GM19452 (cell line): ENCODE measurements around the gene ING4.

Source experiments
- ATAC-seq: cut with Tn5 transposase; IDR thresholded peaks from one replicate; pipeline ENCODE4 v1.9.1; 2021; ENCODE audit not compliant: unreplicated experiment

The ING4 gene

GRCh38 chr12:6688543-6688998, 25.7 kb upstream of the ING4 start:
- no peak for ATAC-seq

- no peak for ATAC-seq
Observed at GRCh38 chr12:6685814-6686213, 22.9 kb upstream of the ING4 start.

- ATAC-seq: no peak
Observed at GRCh38 chr12:6684609-6685008, 21.7 kb upstream of the ING4 start.

- no peak for ATAC-seq
Observed at GRCh38 chr12:6676962-6677361, 14.0 kb upstream of the ING4 start.

- ATAC-seq: no peak
Observed at GRCh38 chr12:6672143-6672542, 9.2 kb upstream of the ING4 start.

GRCh38 chr12:6667559-6668210, 4.8 kb upstream of the ING4 start:
- ATAC-seq: no peak

GRCh38 chr12:6666211-6666610, 3.3 kb upstream of the ING4 start:
- no peak for ATAC-seq

- no peak for ATAC-seq
Observed at GRCh38 chr12:6664902-6665301, 2.0 kb upstream of the ING4 start.

- no peak for ATAC-seq
Observed at GRCh38 chr12:6662602-6662905, 365 bp downstream of the ING4 start.

- ATAC-seq: no peak
Observed at GRCh38 chr12:6653987-6654386, 8.9 kb downstream of the ING4 start.

GRCh38 chr12:6653342-6653741, 9.6 kb downstream of the ING4 start:
- ATAC-seq: no peak

- no peak for ATAC-seq
Observed at GRCh38 chr12:6652391-6652790, 10.5 kb downstream of the ING4 start.

GRCh38 chr12:6650832-6651231, 12.1 kb downstream of the ING4 start:
- no peak for ATAC-seq

- ATAC-seq: no peak
Observed at GRCh38 chr12:6647083-6647604, 15.8 kb downstream of the ING4 start, which contains the start of gene ACRBP. Gene ACRBP, minus strand, starts transcription at chr12:6647432. Its CDS starts 66 bp downstream, at chr12:6647366.

- no peak for ATAC-seq
Observed at GRCh38 chr12:6646276-6647082, 16.4 kb downstream of the ING4 start.

- ATAC-seq: no peak
Observed at GRCh38 chr12:6644903-6645302, 18.0 kb downstream of the ING4 start.

GRCh38 chr12:6644257-6644596, 18.7 kb downstream of the ING4 start:
- no peak for ATAC-seq

GRCh38 chr12:6643569-6644256, 19.2 kb downstream of the ING4 start:
- no peak for ATAC-seq

GRCh38 chr12:6641131-6641530, 21.8 kb downstream of the ING4 start:
- ATAC-seq: no peak

GRCh38 chr12:6640497-6640896, 22.4 kb downstream of the ING4 start:
- ATAC-seq: no peak

GRCh38 chr12:6639151-6639801, 23.6 kb downstream of the ING4 start:
- no peak for ATAC-seq
